Head of caudate nucleus (tissue), 42 donors: Measurements from ENCODE around the gene FUOM.

Experiments used
- DNase-seq, 42 donors: peaks; one replicate each; pipeline versions ENCODE4 v3.0.0 to v3.0.0-alpha.2; 2020 to 2021; ENCODE audit warnings: mixed read lengths in 7 of 42
- intact Hi-C: fragments of 100-400 bp; cut with DNase I; formaldehyde crosslinking; loops from one replicate; pipeline ENCODE4 v1.15.0; 2022

FUOM gene

GRCh38 chr10:133355991-133356390, 1.8 kb downstream of the FUOM start:
- no peak for DNase-seq

GRCh38 chr10:133355266-133355665, 2.6 kb downstream of the FUOM start:
- intact Hi-C loops = no loop called here

More at GRCh38 chr10:133355991-133356390, 1.8 kb downstream of the FUOM start:
- intact Hi-C loops = no loop called here

GRCh38 chr10:133354672-133355240, 3.1 kb downstream of the FUOM start:
- no peak for DNase-seq
- intact Hi-C loops = no loop called here

More at GRCh38 chr10:133355266-133355665, 2.6 kb downstream of the FUOM start:
- no peak for DNase-seq

GRCh38 chr10:133353988-133354605, 3.7 kb downstream of the FUOM start:
- no peak for DNase-seq
- intact Hi-C loops = no loop called here

GRCh38 chr10:133353202-133353959, 4.4 kb downstream of the FUOM start:
- intact Hi-C loops = no loop called here
- DNase-seq = no peak

- no peak for DNase-seq
- intact Hi-C loops = no loop called here
These were observed 6.2 kb downstream of the FUOM start for GRCh38 chr10:133351408-133352318.

- intact Hi-C loops = no loop called here
These were observed 6.9 kb downstream of the FUOM start for GRCh38 chr10:133350950-133351329.

GRCh38 chr10:133350283-133350949, 7.4 kb downstream of the FUOM start:
- no peak for DNase-seq
- intact Hi-C loops = no loop called here

More at GRCh38 chr10:133350950-133351329, 6.9 kb downstream of the FUOM start:
- DNase-seq = no peak

- no peak for DNase-seq
These were observed 8.2 kb downstream of the FUOM start for GRCh38 chr10:133349577-133350011.

GRCh38 chr10:133349160-133349568, 8.7 kb downstream of the FUOM start:
- DNase-seq = no peak
- intact Hi-C loops = no loop called here

More at GRCh38 chr10:133349577-133350011, 8.2 kb downstream of the FUOM start:
- intact Hi-C loops = no loop called here

GRCh38 chr10:133347710-133348517, 9.9 kb downstream of the FUOM start:
- intact Hi-C loops = no loop called here
- no peak for DNase-seq

GRCh38 chr10:133346413-133346812, 11.4 kb downstream of the FUOM start:
- intact Hi-C loops = no loop called here

GRCh38 chr10:133344236-133344635, 13.6 kb downstream of the FUOM start:
- DNase-seq = no peak
- intact Hi-C loops = no loop called here

More at GRCh38 chr10:133346413-133346812, 11.4 kb downstream of the FUOM start:
- no peak for DNase-seq

GRCh38 chr10:133343558-133343957, 14.3 kb downstream of the FUOM start:
- intact Hi-C loops = no loop called here
- no peak for DNase-seq

GRCh38 chr10:133342942-133343341, 14.9 kb downstream of the FUOM start:
- intact Hi-C loops = no loop called here

GRCh38 chr10:133341983-133342382, 15.8 kb downstream of the FUOM start:
- DNase-seq = no peak
- intact Hi-C loops = no loop called here

More at GRCh38 chr10:133342942-133343341, 14.9 kb downstream of the FUOM start:
- no peak for DNase-seq

GRCh38 chr10:133339708-133340380, 18.0 kb downstream of the FUOM start:
- DNase-seq = no peak
- intact Hi-C loops = no loop called here
